ENCODE results near the gene FAM114A2.
"Not testable (repeated sequence)": the region's sequence is repeated elsewhere in the genome, so short reads cannot be mapped to it uniquely, and the experiment has no call there.

Gene FAM114A2

DNA sequence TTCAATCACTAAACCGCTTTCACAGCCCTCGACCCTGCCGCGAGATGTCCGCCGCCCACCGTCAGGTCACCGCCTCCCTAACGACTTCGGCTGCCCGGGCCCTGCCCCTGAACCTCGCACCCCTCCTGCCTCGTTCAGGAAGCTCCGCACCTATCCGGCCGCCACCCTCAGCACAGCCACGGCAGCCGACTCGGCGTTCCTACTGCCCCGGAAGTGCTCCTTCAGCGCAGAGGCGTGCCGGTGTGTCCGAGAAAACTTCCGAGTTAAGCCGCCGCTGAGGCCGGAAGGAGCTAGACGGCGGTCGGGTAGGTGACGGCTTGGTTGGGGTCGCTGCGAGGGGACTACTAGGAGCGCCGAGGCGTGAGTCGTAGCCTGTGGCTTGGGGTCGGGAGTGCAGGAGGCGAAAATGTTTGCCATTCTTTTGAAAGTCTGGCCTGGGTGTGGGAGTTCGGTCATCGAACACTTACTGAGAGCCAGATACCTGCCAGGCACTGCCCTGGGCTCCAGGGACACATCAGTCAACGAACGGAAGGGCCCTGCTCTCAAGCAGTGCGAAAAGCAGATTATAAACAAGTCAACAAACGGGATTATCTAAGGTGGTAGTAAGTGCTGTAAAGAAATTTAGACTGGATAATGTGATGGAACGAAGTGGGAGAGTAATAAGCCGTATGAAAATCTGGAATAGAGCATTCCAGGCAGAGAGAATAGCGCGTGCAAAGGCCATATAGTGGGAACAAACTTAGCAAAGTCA lies at the start of gene FAM114A2, which contains the start of gene MFAP3:
FAM114A2 (minus strand) TSS at position 204 of the 751 bp plus-strand sequence. CDS start 3,957 bp downstream, outside the sequence.
MFAP3 (plus strand) TSS at position 261 of the 751 bp plus-strand sequence. CDS start 10,756 bp downstream, outside the sequence.
- peak; percentile 94 for DNase-seq

DNA sequence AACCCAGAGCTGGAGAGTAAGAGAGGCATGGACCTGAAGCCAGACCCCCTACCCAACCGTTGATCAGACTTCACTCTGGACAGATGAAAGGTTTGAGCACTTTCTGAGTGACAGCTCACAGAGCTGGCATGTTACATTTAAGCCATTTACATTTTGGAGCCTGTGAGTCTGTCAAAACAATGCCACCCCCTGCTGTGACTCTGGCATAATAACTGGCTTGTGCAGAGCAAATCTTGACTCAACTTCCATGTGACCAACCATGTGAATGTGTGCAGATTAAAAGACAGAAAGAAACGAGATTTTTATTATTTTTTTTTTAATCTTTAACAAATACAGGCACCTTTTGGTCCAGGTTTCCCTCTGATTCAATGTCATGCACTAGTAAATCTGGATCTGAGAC lies 48.5 kb upstream of the FAM114A2 start:
- no peak for DNase-seq

DNA sequence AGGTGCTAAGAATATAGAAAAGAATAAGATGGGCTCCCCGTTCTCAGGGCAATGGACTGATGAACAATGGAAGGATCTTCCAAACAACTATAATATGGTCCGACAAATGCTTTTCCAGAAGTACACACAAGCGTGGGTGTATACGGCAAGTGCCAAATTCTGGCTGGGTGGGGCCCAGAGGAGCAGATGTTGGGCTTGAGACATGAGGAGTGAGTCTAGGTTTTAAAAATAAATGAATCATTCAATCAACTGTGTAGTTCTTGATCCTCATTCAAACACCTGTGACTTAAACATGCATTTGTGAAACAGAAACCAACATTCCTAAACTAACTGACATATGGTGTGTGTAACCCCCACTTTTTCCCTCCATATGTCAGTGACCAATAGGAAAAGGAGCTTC lies 47.9 kb upstream of the FAM114A2 start:
- DNase-seq, result no peak

DNA sequence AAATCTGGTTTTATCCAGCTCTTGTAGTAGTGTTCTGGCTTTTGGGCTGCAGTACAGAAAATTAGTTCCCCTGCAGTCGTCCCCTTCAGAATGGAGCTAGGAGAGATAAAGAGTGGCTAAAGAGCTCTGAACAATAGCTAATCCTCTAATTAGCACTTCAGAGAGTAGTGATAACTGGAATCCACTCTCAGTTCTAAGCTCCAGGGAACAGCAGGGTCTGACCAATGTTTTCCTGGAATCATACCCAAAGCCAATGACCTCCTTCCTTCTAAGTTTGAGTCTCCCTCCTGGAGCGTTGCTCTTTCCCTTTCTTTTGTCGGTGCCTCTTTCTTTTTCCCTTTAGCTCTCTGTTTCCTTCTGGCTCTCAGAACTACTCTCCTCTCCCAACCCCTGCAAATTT lies 47.4 kb upstream of the FAM114A2 start:
- no peak for DNase-seq

DNA sequence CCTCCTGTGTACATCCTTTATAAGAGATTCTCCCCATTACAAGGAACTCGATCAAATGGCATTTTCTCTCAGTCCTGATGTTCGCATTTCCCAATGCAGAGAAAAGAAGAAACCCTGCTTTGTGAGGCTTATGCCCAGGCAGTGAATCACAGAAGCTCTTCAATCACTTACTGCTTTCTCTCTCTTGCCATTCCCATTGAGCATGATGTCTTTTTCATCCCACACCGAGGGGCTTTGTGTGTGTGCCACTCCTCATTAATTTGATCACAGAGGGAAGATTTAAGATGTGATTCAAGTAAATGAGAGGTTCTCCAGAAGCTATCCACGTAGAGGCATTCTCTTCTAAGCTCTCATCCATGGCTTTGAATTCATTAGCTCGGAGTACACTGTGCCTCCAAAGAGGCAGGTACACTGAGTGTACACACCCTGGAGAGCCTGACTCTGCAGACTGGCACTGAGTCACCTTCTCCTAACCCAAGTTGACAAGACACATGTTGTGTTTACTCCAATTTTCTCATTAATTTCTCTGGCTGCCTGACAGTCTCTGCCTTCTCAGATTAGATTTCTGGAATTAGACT lies 45.4 kb upstream of the FAM114A2 start:
- DNase-seq, result no peak

DNA sequence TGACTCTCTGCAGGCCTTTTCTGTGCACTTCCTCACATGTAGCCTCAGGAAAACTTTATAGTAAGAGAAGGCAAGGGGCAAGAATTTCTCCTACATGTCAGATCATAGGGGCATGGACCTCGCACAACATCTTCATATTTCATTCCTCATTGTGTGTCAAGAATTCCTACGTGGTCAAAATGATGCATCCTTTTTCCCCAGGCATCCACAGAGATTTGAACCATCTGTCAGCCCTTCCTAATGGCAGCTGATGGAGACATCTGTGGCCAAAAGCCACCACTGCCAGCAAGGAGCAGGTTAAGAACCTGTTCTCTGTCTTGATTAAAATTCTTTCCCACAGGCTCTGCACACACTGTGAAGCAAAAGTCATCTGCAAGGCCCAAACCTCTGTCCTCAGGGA lies 42.5 kb upstream of the FAM114A2 start:
- no peak for DNase-seq

DNA sequence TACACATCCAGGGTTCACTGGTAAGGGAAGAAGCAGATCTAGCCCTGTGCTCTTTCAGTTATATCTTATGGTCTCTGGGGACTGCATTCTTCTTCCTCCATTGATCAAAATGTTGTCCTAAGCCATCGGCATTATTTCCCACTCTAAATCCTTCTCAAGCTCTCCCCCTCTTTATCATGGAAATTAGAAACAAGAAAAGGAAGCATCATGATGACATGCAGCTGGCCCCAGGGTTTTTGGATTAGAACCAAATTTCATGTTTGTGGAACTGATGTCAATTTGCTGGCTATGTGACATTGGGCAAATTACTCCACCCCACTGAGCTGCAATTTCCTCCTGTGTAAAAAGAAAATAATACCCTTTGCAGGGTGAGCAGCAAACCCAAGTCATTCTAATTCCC lies 39.6 kb upstream of the FAM114A2 start:
- DNase-seq, result no peak

DNA sequence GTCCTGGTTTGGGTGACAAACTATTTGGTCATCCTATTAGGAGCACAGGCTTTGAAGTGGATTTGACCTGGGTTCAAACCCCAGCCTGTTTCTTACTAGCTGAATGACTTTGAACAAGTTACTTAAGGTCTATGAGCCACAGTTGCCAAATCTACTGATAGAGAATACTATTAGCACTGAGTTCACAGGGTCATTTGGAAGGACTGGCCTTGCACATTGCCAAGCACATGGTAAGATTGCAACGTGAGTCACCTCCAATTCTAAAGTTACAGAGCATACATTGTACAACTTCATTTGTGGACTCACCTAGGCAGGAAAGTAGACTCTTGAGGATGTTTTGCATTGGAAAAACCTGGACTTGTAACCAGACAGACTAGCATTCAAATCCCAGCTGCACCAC lies 39.0 kb upstream of the FAM114A2 start:
- DNase-seq, result no peak

DNA sequence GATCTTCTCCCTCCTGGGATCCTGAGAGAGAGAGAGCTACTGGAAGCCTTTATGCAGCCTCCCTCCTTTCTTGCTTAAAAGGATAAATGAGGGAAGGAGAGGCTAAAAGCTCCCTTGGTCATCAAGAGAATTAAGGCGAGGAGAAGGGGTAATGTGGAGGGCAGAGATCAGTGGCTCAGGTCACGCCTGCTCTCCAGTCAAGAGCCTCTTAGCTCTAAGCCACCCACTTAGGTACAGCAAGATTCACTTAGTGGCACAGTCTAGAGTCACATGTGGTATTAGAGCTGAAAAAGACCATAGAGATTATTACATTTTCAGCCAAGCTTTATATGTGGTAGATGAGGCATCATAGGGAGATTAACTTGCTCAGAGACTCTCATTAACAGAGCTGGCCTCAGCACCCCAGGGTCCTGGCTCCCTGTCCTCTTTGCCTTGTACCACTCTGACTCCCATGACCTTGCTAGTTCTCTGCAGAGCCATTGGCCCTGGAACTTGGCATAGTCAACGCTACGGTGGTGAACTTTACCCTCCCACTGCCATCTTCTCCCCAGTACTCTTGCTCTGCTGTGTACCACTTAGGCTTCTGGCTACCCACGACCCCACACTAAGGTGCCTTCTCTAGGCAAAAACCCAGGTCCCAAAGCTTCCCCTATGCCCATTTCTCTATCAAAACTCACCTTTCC lies 37.7 kb upstream of the FAM114A2 start:
- no peak for DNase-seq

DNA sequence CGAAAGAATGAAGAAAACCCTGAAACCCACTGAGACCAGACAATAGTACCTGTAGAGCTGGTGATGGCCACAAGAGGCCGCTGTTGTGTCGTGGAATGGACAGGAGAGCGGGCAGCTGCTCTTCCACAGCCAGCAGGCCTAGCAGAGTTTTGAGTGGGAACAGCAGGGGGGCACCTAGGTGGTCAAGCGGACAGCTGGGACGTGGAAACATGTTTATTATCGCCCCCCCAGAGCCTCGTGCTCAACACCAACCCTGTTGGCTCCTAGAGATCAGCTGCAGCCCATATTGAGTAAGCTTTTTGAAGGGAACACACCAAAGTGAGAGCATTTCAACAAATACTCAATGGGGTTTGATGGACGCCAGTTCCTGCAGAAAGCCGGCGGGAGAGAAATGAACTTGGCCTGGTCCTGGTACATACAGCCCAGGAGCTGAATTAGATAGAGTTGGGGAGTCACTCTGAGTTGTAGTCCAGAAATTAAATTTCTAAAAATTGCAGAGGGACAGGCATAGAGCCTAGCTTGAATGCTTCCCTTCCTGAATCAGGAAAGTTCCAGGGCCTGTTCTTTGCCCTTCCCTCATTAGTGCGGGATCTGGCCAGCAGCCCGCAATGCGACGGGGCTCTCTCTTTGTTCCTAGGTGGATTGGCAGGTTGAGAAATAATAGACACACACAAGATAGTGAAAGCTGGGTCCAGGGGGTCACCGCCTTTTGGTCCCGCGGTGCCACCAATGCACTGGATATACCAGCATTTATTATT lies 33.9 kb upstream of the FAM114A2 start:
- DNase-seq, result peak; percentile 86

DNA sequence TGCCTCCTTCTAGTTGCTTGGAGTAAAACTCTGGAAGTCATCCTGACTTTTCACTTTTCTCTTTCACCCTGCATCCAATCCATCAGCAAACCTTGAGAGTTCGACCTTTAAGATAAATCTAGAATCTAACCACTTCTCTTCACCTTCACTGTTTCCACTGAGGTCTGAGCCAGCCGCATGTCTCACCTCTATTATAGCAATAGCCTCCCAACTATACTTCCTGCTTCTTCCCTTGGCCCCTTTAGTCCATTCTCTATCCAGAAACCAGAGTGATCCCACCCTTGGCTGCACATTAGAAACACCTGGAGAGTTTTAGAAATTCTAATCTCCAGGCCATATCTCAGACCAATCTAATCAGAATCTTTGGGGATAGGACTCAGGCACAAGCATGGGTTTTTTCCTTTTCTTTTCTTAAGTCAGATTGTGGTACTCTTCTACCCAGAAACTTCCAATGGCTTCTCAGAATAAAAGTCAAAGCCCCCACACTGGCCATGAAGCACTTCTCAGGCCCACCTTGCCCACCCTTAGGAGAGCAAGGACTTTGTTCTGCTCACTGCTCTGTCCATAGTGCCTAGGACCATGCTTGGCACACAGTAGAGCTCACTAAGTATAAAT lies 33.2 kb upstream of the FAM114A2 start:
- no peak for DNase-seq

DNA sequence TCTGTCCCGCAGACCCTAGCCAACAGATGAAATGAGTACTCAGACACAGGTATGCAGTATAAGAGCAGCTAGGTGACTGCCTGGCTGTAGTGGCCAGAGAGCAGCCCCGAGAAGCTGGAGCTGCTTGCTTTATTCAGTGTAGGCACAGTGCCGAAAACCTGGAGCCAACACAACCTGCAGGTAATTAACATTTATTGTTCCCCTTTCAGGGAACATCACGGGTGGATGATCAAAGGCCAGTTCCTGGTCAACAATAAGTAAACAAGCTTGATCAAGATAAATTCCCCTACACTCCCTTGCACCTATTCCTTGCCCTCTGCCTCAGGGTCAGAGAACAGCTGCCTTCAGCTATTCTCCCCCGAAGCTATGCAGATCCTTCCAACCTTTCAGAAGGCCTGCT lies 31.1 kb upstream of the FAM114A2 start:
- DNase-seq, result not testable (repeated sequence)

DNA sequence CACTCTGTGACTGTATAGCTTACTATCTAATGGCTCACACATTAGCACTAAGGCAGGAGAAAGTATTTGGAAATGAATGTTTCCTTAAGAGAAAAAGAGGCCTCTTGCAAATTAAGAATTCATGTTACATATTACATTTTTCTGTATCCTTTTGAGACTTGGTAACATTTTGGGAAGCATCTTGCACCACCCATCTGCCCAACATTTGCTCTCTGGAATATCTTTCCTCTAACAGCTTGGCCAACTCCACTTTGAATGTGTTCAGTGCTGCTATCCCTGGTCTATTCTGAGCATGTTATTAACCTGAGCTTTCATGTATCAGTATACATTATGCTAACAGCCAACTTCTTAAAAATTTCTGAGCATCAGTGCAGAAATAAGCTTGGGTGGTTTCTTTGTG lies 27.3 kb upstream of the FAM114A2 start:
- DNase-seq, result no peak

DNA sequence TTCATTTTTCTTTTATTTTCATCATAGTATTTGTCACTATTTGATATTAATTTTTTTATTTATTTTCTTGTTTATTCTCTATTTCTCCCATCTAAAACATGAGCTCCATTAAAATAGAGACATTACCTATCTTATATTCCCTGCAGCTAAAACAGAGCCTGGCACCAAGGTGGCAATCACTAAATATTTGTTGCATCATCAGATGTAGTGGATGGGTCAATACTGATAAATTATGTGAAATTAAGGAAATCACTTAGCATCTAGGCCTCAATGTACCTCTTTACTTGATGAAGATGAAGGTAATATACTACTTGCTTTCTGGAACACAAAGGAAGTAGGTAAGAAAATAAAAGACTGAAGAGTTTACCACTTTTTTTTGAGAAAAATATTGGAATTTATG lies 24.7 kb upstream of the FAM114A2 start:
- DNase-seq, result no peak

DNA sequence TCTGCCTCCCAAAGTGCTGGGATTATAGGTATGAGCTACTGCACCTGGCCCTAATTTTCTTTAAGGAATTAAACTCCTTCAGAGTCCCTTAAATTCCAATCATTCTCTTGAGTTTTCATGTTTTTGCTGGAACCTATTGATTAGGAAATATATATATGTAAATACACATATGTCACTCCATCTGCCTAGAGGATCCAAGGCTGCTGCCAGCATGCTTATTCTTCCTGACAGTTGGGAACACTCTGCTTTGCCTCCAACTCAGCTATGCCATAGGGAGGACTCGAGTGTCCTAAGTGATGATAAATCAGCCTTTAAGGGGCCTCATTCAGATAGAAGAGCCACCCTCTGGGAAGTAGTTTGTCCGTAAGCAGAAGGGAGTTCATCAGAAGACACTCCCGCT lies 21.9 kb upstream of the FAM114A2 start:
- no peak for DNase-seq

DNA sequence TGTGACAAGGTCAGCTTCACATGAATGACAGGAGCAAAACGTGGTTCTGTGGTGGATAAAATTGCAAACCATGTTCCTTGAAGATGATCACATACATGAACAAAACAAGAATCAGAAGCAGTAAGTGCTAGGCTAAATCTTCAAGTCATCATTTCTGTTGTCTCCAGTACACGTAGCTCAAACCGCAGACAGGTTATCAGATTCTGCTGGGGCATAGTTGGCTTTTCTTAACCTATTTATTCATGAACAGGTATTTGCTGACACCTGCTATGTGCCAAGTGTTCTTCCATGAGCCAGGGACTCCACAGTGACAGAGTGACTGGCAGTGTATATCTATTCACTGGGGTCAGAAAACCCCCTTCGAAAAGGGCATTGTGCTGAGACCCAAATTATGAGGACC lies 20.9 kb upstream of the FAM114A2 start:
- no peak for DNase-seq

DNA sequence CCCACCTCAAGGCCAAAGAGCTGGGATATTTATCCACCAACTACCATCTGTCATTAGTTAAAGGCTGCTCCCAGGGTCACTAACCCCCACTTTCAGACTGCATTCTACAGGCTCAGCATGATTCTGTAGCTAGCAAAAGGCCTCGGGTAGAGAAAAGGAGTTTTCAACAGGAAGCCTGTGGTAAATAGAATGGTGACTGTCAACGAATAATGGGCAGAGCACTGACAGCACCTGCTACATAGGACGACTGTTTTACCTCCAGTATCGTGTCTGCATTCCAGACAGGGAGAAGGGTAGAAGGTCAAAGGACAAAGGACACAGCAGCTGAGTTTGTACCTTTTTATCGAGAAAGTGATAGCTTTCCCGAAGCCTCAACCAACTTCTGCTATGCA lies 20.3 kb upstream of the FAM114A2 start:
- no peak for DNase-seq

DNA sequence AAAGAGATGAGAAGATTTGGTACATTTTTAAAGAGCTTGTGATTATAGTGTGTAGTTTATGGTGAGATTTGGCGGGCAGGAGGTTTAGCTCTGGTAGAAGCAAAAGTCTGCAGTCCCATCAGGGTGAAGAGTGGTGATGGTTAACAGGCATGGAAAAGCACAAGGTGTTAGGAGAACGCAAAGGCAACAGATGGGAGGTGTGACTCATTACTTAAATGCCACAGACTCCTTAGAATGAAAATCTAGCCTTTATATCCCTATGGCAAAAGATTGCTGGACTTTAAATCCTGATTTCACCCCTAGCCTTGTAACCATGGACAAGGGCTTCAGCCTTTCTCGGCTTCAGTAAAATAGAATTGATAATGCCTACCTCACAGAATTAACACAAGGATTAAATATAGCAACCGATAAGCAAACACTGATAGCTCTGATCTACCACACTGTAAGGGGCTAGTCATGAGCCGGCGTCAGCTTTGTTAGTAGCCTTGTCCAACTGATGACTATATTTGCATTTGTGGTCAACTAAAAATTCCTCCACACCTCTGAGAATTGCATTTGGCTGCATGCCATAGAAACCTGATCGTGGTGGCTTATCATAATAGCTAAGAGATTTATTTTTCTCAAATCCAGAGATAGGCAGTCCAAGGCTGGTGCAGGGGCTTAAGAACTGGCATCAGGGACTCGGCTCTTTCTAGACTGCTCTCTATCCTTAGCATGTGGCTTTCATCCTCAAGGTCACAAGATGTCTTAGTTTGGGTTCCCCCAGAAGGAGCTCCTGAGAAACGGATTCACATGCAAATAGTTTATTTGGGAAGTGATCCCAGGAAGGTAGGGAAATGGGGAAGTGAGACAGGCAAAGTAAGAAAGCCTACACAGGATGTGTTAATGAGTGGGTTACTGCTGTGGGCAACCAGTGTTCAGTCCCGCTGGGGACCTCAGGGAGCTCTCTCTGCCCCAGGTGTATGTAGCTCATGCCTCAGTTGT lies 19.6 kb upstream of the FAM114A2 start:
- DNase-seq, result no peak

DNA sequence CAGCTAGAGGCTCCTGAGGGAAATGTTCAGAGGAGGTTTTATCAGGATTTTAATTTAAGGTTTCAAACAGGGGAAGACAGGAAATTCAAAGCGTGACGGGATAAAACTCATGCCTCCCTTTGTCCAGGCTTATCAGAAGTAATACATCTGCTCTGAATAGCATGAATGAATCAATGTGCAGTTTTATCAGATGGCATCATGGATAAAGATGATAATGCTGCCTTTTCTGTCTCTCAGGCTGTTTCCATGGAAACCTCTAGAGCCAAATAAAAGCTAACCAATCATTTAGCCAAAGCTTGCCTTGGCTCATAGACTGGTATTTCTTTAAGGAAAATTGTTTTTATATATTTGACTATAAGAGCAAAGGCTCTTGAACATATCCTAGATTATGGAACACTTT lies 16.5 kb upstream of the FAM114A2 start:
- no peak for DNase-seq

DNA sequence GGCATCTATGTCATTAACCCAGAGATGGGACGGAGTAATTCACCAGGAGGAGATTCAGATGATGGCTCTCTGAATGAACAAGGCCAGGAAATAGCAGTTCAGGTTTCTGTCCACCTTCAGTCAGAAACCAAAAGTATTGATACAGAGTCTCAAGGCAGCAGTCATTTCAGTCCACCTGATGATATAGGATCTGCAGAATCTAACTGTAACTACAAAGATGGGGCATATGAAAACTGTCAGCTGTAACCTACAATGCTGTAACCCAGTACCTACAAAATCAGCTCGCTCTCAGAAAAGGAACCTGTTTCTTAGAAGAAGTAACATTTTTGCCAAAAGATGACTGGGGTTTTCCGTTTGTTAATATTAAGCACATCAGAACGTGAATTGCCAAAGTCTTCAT lies 14.8 kb upstream of the FAM114A2 start:
- DNase-seq, result peak; percentile 17

DNA sequence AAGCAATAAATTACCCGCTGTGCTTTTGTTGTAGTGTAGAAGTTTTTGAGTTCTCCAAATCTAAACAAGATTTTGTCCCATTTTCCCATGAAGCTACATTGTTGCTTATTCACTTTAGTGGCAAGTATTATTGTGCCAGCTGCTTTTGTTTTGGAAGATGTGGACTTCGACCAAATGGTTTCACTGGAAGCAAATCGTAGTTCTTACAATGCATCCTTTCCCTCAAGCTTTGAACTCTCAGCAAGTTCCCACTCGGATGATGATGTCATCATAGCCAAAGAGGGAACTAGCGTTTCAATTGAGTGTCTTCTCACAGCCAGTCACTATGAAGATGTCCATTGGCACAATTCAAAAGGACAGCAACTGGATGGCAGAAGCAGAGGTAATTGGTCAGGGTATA lies 10.9 kb upstream of the FAM114A2 start:
- no peak for DNase-seq

DNA sequence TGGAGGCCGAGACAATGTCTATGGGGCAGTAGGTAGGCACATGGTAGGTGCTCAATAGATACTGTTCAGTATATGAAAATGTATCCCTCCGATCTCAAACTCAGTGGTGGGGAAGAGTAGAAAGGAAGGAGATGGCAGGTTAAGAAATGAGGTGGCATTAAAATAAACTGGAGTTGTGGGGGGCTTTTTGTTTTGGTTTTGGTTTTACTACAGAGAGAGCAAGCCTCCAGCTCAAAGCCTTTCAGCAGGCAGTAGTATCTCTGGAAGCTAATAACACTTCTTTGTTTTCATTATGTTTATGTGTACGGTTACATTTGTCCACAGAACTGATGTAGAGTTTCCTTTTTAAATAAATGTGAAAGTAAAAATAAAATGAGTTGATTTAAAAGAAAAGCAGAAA lies 8.6 kb upstream of the FAM114A2 start:
- peak; percentile 12 for DNase-seq
